ENCODE measurements around the gene LZTFL1. TPM values are rescaled to one million over a fixed set of nuclear protein-coding genes. Genes with fewer than 3 reads are reported as not detected.

Gene LZTFL1
- total RNA-seq, 8 experiments from 2014 or later: 2.9 to 32.4 (median 12.6) TPM

- Histone ChIP-seq H3K4me3 (peak overlapping the region in 3 of 5 donors; percentile 41 to 47 (median 42)), H3K27ac (no peak overlapping the region), H3K4me1 (replicated peaks in 1 of 2) (no peaks in the 10 kb centered on the region)
- 0 to 83% (median 57%) methylated on average over 1 to 8 of the region's 13 CpGs for WGBS, 10 experiments
- ATAC-seq (replicated peaks in 6 of 8): no peak
- in situ Hi-C loops (cut with MboI; ENCODE audit: low pct_unique_long_range_greater_than_20kb in 2 of 9, low sequenced_read_pairs in 9 of 9, unreplicated experiment in 9 of 9): no loop called here
These were observed 44.8 kb downstream of the LZTFL1 start for GRCh38 chr3:45796902-45797637.

DNA sequence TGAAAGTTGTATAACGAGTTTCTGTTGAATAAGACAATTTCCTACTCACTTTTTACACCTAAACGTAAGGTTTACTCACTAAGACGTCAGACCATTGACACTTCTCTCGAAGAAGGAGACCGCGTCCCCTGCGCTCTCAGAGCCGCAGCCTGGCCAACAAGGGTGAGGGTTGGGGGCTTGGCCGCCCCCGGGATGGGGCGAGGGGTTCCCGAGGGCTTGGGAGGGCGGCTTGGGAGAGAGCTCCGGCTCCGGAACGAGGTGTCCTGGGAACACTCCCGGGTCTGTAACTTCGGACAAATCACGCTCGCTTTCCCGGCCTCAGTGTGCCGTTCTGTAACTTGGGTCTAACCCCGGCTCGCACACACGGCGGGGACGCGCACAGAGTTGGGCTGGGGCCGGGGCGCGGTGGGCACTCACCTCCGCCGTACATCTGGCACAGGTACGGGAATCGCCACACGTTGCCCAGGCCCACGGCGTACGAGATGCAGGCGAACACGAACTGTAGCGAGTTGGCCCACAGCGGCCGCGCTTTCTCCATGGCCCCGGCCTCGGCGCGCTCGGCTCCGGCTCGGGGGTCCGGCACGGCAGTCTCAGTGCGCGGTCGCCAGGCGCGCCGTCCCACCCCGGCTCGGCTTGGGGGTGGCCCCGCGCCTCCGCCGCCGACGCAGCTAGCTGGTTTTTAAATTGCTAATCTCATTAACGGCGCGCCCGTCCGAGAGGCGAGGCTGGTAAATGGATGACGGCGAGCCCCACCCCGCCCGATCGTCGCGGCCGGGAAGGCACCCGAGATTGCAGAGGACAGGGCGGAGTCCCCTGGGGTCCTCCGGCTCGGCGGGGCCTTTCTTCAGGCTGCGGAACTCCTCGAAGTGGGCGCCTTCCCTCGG, 45.8 kb downstream of the LZTFL1 start, which contains the start of gene SLC6A20:
Gene SLC6A20 (minus strand): TSS at position 655 of the 884 bp plus-strand sequence. CDS start 117 bp downstream, at position 538.
- in situ Hi-C loops (cut with MboI; ENCODE audit: low pct_unique_long_range_greater_than_20kb in 2 of 9, low sequenced_read_pairs in 9 of 9, unreplicated experiment in 9 of 9): no loop called here
- 0 to 15% (median 2%) methylated on average over 1 to 13 of the region's 91 CpGs; no CpG with 5 or more reads in 3 of the 10 experiments for WGBS, 10 experiments

GRCh38 chr3:45795509-45795881, 46.4 kb downstream of the LZTFL1 start:
- ATAC-seq (replicated peaks in 6 of 8): peak in 2 of 8 experiments; percentile 3 to 8
- WGBS, 10 experiments: 7 to 40% (median 22%) methylated on average over 2 to 12 of the region's 14 CpGs
- Histone ChIP-seq H3K27ac (no peak overlapping the region), H3K4me1 (replicated peaks in 1 of 2) (no peaks in the 10 kb centered on the region), H3K4me3 (peak overlapping the region in 1 of 5 donors; percentile 42)
- in situ Hi-C loops (cut with MboI; ENCODE audit: low pct_unique_long_range_greater_than_20kb in 2 of 9, low sequenced_read_pairs in 9 of 9, unreplicated experiment in 9 of 9): no loop called here

More for the DNA sequence above, 45.8 kb downstream of the LZTFL1 start, which contains the start of gene SLC6A20:
- Histone ChIP-seq H3K4me3 (peak within 1 kb of the TSS; percentile 28 to 60 (median 42)), H3K4me1 (replicated peaks in 1 of 2) (no peaks in the 10 kb centered on the region), H3K27ac (no peak within 1 kb of the TSS)
- peak; percentile 66 to 93 (median 76) for ATAC-seq (replicated peaks in 6 of 8)

GRCh38 chr3:45794660-45795059, 47.3 kb downstream of the LZTFL1 start:
- Histone ChIP-seq H3K27ac (no peak overlapping the region), H3K4me1 (replicated peaks in 1 of 2) (no peaks in the 10 kb centered on the region), H3K4me3 (no peak overlapping the region)
- ATAC-seq (replicated peaks in 6 of 8): no peak
- WGBS, 10 experiments: 57 to 100% (median 89%) methylated on average over 1 of the region's 1 CpG; no CpG with 5 or more reads in 3 of the 10 experiments
- in situ Hi-C loops (cut with MboI; ENCODE audit: low pct_unique_long_range_greater_than_20kb in 2 of 9, low sequenced_read_pairs in 9 of 9, unreplicated experiment in 9 of 9): no loop called here

GRCh38 chr3:45794177-45794560, 47.8 kb downstream of the LZTFL1 start:
- no peaks in the 10 kb centered on the region for H3K4me1 ChIP-seq (replicated peaks in 1 of 2)
- in situ Hi-C loops (cut with MboI; ENCODE audit: low pct_unique_long_range_greater_than_20kb in 2 of 9, low sequenced_read_pairs in 9 of 9, unreplicated experiment in 9 of 9): no loop called here
- H3K4me3 ChIP-seq: no peak overlapping the region
- 80 to 100% (median 100%) methylated on average over 1 to 5 of the region's 5 CpGs; no CpG with 5 or more reads in 5 of the 10 experiments for WGBS, 10 experiments
- no peak overlapping the region for H3K27ac ChIP-seq
- no peak for ATAC-seq (replicated peaks in 6 of 8)

GRCh38 chr3:45793482-45794176, 48.3 kb downstream of the LZTFL1 start:
- no peak overlapping the region for H3K27ac ChIP-seq
- in situ Hi-C loops (cut with MboI; ENCODE audit: low pct_unique_long_range_greater_than_20kb in 2 of 9, low sequenced_read_pairs in 9 of 9, unreplicated experiment in 9 of 9): no loop called here
- WGBS, 10 experiments: 18 to 80% (median 63%) methylated on average over 1 to 8 of the region's 9 CpGs
- no peak for ATAC-seq (replicated peaks in 6 of 8)
- H3K4me1 ChIP-seq (replicated peaks in 1 of 2): no peaks in the 10 kb centered on the region
- no peak overlapping the region for H3K4me3 ChIP-seq

DNA sequence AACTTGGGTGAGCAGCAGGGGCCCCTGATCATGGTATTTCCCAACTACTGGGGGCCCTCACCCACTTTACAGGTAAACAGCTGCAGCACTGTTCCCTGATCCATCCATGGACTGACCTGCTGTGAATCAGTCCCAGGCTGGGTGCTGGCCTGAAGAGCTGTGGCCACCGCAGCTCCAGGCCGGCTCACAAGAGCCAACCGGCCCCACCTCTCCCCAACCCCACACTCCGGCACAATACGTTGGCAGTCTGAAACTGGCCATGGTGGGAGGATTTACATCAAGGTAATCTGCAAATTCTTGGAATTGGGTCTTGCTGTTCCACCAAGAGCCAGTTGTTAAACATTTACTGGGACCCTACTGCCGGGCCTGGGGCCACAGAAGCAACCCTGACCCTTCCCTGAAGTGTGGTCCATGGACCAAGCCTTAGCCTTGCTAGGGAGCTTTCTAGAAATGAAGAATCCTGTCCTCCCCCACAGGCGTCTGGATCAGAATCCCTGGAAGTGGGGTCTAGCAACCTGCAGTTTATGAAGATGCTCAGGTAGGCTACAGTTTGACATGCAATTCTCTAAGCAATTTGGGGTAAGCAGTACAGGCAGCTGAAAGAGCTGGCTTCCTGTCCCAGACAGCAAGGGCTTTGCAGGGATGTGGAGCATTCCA, 49.3 kb downstream of the LZTFL1 start:
- 50 to 100% (median 90%) methylated on average over 1 to 3 of the region's 7 CpGs; no CpG with 5 or more reads in 5 of the 10 experiments for WGBS, 10 experiments
- Histone ChIP-seq H3K4me3 (no peak overlapping the region), H3K4me1 (replicated peaks in 1 of 2) (no peaks in the 10 kb centered on the region), H3K27ac (no peak overlapping the region)
- ATAC-seq (replicated peaks in 6 of 8): no peak
- in situ Hi-C loops (cut with MboI; ENCODE audit: low pct_unique_long_range_greater_than_20kb in 2 of 9, low sequenced_read_pairs in 9 of 9, unreplicated experiment in 9 of 9): no loop called here

GRCh38 chr3:45792036-45792435, 49.9 kb downstream of the LZTFL1 start:
- in situ Hi-C loops (cut with MboI; ENCODE audit: low pct_unique_long_range_greater_than_20kb in 2 of 9, low sequenced_read_pairs in 9 of 9, unreplicated experiment in 9 of 9): no loop called here
- no peak for ATAC-seq (replicated peaks in 6 of 8)
- H3K4me1 ChIP-seq (replicated peaks in 1 of 2): no peaks in the 10 kb centered on the region
- no peak overlapping the region for H3K27ac ChIP-seq
- no peak overlapping the region for H3K4me3 ChIP-seq
- 21 to 100% (median 80%) methylated on average over 1 to 2 of the region's 2 CpGs; no CpG with 5 or more reads in 5 of the 10 experiments for WGBS, 10 experiments

DNA sequence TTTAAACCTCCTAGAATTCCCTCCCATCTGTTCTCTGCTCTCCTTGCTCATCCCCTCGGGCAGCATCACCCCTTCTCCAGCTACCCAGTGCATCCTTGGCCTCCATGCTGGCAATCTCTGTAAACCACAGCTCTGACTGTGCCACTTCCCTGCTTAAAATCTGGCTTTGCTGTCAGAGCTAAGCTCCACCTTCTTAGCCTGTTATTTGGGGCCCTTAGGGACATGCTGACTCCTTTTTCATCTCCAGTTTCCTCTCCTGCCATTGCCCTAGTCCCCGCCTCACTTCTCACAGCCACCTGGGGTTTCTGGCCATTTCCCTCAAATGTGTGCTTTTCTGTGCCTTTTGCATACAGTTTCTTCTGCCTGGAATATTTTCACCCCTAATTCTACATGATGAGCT, 51.3 kb downstream of the LZTFL1 start:
- Histone ChIP-seq H3K27ac (no peak overlapping the region), H3K4me1 (replicated peaks in 1 of 2) (no peaks in the 10 kb centered on the region), H3K4me3 (no peak overlapping the region)
- ATAC-seq (replicated peaks in 6 of 8): peak in 1 of 8 experiments; percentile 15
- in situ Hi-C loops (cut with MboI; ENCODE audit: low pct_unique_long_range_greater_than_20kb in 2 of 9, low sequenced_read_pairs in 9 of 9, unreplicated experiment in 9 of 9): no loop called here
- whole genome bisulfite sequencing, 10 experiments: 13 to 100% (median 85%) methylated on average over 1 to 2 of the region's 2 CpGs; no CpG with 5 or more reads in 2 of the 10 experiments

- Histone ChIP-seq H3K4me1 (replicated peaks in 1 of 2) (no peaks in the 10 kb centered on the region), H3K4me3 (no peak overlapping the region), H3K27ac (no peak overlapping the region)
- whole genome bisulfite sequencing, 10 experiments: 23 to 95% (median 81%) methylated on average over 2 to 4 of the region's 4 CpGs
- no peak for ATAC-seq (replicated peaks in 6 of 8)
- in situ Hi-C loops (cut with MboI; ENCODE audit: low pct_unique_long_range_greater_than_20kb in 2 of 9, low sequenced_read_pairs in 9 of 9, unreplicated experiment in 9 of 9): no loop called here
These were observed 52.6 kb downstream of the LZTFL1 start for GRCh38 chr3:45789235-45789812.

- WGBS, 10 experiments: 80 to 100% (median 92%) methylated on average over 1 to 2 of the region's 2 CpGs; no CpG with 5 or more reads in 3 of the 10 experiments
- H3K27ac ChIP-seq: no peak overlapping the region
- in situ Hi-C loops (cut with MboI; ENCODE audit: low pct_unique_long_range_greater_than_20kb in 2 of 9, low sequenced_read_pairs in 9 of 9, unreplicated experiment in 9 of 9): no loop called here
- H3K4me3 ChIP-seq: no peak overlapping the region
- no peak for ATAC-seq (replicated peaks in 6 of 8)
- H3K4me1 ChIP-seq (replicated peaks in 1 of 2): no peaks in the 10 kb centered on the region
These were observed 54.4 kb downstream of the LZTFL1 start for GRCh38 chr3:45787551-45787950.

Measured in motor neuron (in vitro differentiated cells).